ENCODE data around the gene XPO4. TPM values are rescaled to one million over a fixed set of nuclear protein-coding genes. Genes with fewer than 3 reads are reported as not detected.

Gene XPO4
- total RNA-seq, 4 donors from 2014 or later: 17.1 to 24.9 (median 18.6) TPM

DNA sequence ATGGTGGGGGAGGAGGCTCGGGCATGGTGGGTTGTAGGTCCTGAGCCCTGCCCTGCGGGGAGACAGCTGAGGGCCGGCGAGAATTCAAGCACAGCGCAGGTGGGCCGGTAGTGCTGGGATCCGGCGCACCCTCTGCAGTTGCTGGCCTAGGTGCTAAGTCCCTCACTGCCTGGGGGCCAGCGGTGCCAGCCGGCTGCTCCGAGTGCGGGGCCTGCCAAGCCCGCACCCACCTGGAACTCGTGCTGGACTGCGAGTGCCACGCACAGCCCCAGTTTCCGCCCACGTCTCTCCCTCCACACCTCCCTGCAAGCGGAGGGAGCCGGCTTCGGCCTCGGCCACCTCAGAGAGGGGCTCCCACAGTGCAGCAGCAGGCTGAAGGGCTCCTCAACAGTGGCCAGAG, 162.5 kb downstream of the XPO4 start:
- no peaks in the 10 kb centered on the region for H3K4me1 ChIP-seq
- TF ChIP-seq POLR2AphosphoS5 (IDR thresholded peaks at IDR 0.05) (no peak), POLR2A (IDR thresholded peaks at IDR 0.05) (no peak), EP300 (IDR thresholded peaks at IDR 0.05) (no peak)
- TF ChIP-seq, protein P1, sequence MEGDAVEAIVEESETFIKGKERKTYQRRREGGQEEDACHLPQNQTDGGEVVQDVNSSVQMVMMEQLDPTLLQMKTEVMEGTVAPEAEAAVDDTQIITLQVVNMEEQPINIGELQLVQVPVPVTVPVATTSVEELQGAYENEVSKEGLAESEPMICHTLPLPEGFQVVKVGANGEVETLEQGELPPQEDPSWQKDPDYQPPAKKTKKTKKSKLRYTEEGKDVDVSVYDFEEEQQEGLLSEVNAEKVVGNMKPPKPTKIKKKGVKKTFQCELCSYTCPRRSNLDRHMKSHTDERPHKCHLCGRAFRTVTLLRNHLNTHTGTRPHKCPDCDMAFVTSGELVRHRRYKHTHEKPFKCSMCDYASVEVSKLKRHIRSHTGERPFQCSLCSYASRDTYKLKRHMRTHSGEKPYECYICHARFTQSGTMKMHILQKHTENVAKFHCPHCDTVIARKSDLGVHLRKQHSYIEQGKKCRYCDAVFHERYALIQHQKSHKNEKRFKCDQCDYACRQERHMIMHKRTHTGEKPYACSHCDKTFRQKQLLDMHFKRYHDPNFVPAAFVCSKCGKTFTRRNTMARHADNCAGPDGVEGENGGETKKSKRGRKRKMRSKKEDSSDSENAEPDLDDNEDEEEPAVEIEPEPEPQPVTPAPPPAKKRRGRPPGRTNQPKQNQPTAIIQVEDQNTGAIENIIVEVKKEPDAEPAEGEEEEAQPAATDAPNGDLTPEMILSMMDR (IDR thresholded peaks at IDR 0.05): no peak
- peaks cover 0 to 20% of the 10 kb centered on the region in 2 donors for H3K36me3 ChIP-seq
- no peak for ATAC-seq
- no peaks in the 10 kb centered on the region for H3K27me3 ChIP-seq
- no peak overlapping the region for H3K27ac ChIP-seq
- no peaks in the 10 kb centered on the region for H3K9me3 ChIP-seq
- no peak overlapping the region for H3K4me3 ChIP-seq
- no CpG with 5 or more reads among the region's 22 CpGs for WGBS, 2 donors (ENCODE audit: low coverage in 1 of 2)

DNA sequence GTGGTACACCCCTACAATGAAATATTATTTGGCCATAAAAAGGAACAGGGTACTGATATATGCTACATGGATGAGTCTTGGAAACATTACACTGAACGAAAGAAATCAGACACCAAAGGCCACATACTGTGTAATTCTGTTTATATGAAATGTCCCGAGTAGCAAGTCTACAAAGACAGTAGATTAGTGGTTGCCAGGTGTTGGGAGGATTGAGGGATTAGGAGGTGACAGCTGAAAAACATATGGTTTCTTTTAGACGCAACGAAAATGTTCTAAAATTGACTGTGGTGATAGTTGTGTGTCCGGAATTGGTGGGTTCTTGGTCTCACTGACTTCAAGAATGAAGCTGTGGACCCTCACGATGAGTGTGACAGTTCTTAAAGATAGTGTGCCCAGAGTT, 163.9 kb downstream of the XPO4 start:
- ATAC-seq: no peak

DNA sequence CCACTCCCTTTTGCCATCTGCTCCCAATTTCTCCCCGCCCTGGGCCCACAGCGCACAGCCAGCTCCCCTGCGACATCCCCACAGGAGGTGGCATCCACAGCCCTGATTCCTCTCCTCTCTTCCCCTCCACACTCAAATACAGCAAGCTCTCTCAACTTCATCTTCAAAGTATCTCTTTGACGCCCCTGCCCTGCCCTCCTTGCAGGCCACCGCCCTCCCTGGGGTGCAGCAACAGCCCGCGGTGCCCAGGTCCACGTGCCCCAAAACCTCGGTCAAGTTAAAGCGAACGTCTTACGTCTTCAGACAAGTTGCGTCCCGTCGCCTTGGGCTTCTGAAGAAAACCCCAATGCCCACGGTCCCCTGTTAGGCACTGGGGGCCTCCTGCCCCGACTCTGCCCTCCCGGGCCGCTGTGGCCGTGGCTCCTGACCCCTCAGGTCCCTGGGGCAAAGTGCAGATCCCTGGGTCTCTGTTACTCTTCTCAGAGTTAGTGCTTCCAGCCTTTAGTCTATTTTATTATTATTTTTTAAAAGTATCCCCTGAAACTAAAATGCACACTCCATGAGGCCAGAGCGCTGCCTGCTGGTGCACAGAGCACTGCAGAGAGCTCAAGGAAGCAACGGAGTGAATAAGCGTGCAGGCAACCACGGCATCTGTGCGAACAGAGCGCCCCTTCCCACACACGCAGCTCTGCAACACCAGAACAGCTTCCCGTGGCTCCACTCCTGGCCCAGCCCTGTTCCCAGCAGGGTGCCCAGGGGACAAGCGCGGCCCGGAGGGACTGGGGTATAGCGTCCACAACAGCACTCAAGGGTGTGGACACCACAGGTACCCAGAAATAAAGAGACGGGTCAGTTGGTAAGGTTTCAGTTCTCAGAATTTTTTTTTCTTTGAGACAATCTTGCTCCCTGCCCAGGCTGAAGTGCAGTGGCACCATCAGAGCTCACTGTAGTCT, 172.6 kb downstream of the XPO4 start:
- no peak for ATAC-seq
- peaks cover 0 to 6% (median 0%) of the 10 kb centered on the region in 3 donors for H3K4me1 ChIP-seq
- 95% methylated on average over 10 of the region's 33 CpGs; no CpG with 5 or more reads in 1 of the 2 donors for WGBS, 2 donors (ENCODE audit: low coverage in 1 of 2)
- TF ChIP-seq EP300 (IDR thresholded peaks at IDR 0.05) (no peak), POLR2AphosphoS5 (IDR thresholded peaks at IDR 0.05) (no peak), POLR2A (IDR thresholded peaks at IDR 0.05) (no peak)
- TF ChIP-seq, protein P1 (IDR thresholded peaks at IDR 0.05): no peak
- H3K27me3 ChIP-seq: no peaks in the 10 kb centered on the region
- H3K9me3 ChIP-seq: no peaks in the 10 kb centered on the region
- peaks cover 0 to 32% of the 10 kb centered on the region in 2 donors for H3K36me3 ChIP-seq
- H3K4me3 ChIP-seq: no peak overlapping the region
- H3K27ac ChIP-seq: no peak overlapping the region

More for the DNA sequence above, 163.9 kb downstream of the XPO4 start:
- Histone ChIP-seq H3K4me1 (no peaks in the 10 kb centered on the region), H3K27me3 (no peaks in the 10 kb centered on the region), H3K36me3 (peaks cover 0 to 20% of the 10 kb centered on the region in 2 donors), H3K9me3 (no peaks in the 10 kb centered on the region), H3K27ac (no peak overlapping the region), H3K4me3 (no peak overlapping the region)
- no peak for TF ChIP-seq POLR2AphosphoS5 (IDR thresholded peaks at IDR 0.05)
- no peak for TF ChIP-seq POLR2A (IDR thresholded peaks at IDR 0.05)
- no peak for TF ChIP-seq EP300 (IDR thresholded peaks at IDR 0.05)
- TF ChIP-seq, protein P1 (IDR thresholded peaks at IDR 0.05): no peak
- 69 to 70% methylated on average over 6 of the region's 6 CpGs for WGBS, 2 donors (ENCODE audit: low coverage in 1 of 2)

DNA sequence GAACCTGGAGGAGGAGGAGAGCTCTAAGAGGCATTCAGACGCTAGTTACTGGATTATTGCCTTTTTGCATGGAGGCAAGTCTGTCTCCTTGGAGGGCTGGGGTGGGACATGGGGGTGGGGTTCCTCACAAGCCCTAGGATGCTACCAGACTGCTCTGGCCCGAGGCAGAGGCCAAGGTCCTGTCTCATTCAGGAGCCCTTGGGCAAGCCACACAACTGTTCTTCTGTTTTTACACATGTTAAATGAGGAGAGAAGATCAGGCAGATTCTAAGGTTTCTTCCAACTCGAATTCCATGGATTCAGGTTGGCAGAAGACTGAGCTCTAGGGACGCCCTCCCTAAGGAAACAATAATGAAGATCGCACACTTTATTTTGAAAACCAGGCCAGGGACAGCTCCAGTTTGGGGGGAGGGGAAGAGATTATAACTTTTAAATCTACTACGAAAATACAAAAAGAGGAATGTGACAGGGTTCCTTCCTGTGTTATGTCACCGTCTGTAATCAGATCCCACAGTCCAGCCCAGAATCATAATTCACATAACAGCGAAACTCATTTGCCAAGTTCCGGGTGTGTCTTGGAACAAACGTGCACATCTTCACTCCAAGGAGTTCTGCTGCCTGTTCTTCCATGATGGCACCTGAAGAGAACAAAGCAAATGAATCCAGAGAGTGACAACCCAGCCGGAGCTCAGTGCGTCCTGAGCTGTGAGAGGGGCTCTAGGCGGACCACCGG, 173.8 kb downstream of the XPO4 start:
- TF ChIP-seq POLR2AphosphoS5 (IDR thresholded peaks at IDR 0.05): no peak
- TF ChIP-seq EP300 (IDR thresholded peaks at IDR 0.05): no peak
- TF ChIP-seq, protein P1 (IDR thresholded peaks at IDR 0.05): no peak
- TF ChIP-seq POLR2A (IDR thresholded peaks at IDR 0.05): no peak
- peaks cover 0 to 32% of the 10 kb centered on the region in 2 donors for H3K36me3 ChIP-seq
- peak overlapping the region in 3 of 4 donors; percentile 31 to 60 (median 57) for H3K27ac ChIP-seq
- no peaks in the 10 kb centered on the region for H3K9me3 ChIP-seq
- no peaks in the 10 kb centered on the region for H3K27me3 ChIP-seq
- WGBS, 2 donors (ENCODE audit: low coverage in 1 of 2): 60 to 70% methylated on average over 10 to 12 of the region's 14 CpGs
- ATAC-seq: peak; percentile 54
- peaks cover 0 to 6% (median 0%) of the 10 kb centered on the region in 3 donors for H3K4me1 ChIP-seq
- no peak overlapping the region for H3K4me3 ChIP-seq

All from gastroesophageal sphincter (tissue), 4 donors.